ENCODE results near the gene MUC6.
"Not testable (repeated sequence)": the region's sequence is repeated elsewhere in the genome, so short reads cannot be mapped to it uniquely, and the experiment has no call there.

MUC6 gene

DNA sequence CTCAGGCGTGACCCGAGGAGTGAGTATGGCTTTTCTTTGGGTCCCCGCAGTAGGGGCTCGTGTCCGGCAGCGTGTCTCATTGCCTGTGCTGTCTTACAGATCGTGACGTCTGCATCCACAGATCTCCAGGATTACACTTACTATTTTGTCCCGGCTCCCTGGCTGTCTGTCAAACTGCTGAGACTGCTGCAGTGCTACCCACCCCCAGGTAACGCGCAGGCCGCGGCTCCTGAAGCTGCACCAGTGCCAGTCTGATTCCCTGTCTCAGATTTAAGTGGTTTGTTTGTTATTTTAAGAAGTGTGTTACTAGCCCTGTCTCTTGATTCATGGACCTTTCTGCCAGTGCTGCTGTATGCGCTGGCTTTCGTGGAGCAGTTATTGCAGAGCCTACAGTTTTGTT lies 52.0 kb downstream of the MUC6 start:
- Histone ChIP-seq H3K4me1 (ENCODE audit: control insufficient read depth, insufficient read depth, low read length) (no peaks in the 10 kb centered on the region), H3K9ac (ENCODE audit: low read length) (no peak overlapping the region), H3K27me3 (replicated peaks; ENCODE audit: control insufficient read depth, insufficient read depth, low read length) (no peaks in the 10 kb centered on the region), H3K9me3 (ENCODE audit: control insufficient read depth, low read length) (no peaks in the 10 kb centered on the region), H3K4me3 (ENCODE audit: low read length) (no peak overlapping the region), H3K36me3 (ENCODE audit: control insufficient read depth, insufficient read depth, low read length, severe bottlenecking) (peaks cover 68% of the 10 kb centered on the region)
- no peak for DNase-seq (ENCODE audit: low read depth)

DNA sequence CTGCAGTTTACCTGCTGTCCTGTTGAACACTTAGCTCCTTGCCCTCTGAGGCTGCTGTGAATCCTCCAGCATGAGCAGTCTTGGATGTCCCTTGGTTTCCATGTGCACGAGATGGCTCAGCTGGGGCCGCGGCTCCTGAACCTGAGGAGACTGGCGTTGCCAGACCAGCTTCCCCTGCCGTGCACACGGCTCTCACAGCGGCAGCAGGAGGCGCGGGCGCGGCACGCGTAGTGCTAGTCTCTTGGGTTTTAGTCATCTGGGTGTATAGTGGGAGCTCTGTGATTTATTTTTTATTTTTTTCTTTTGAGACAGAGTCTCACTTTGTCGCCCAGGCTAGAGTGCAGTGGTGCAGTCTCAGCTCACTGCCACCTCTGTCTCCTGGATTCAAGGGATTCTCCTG lies 54.8 kb downstream of the MUC6 start:
- Histone ChIP-seq H3K36me3 (ENCODE audit: control insufficient read depth, insufficient read depth, low read length, severe bottlenecking) (peaks cover 68% of the 10 kb centered on the region), H3K4me3 (ENCODE audit: low read length) (no peak overlapping the region)

DNA sequence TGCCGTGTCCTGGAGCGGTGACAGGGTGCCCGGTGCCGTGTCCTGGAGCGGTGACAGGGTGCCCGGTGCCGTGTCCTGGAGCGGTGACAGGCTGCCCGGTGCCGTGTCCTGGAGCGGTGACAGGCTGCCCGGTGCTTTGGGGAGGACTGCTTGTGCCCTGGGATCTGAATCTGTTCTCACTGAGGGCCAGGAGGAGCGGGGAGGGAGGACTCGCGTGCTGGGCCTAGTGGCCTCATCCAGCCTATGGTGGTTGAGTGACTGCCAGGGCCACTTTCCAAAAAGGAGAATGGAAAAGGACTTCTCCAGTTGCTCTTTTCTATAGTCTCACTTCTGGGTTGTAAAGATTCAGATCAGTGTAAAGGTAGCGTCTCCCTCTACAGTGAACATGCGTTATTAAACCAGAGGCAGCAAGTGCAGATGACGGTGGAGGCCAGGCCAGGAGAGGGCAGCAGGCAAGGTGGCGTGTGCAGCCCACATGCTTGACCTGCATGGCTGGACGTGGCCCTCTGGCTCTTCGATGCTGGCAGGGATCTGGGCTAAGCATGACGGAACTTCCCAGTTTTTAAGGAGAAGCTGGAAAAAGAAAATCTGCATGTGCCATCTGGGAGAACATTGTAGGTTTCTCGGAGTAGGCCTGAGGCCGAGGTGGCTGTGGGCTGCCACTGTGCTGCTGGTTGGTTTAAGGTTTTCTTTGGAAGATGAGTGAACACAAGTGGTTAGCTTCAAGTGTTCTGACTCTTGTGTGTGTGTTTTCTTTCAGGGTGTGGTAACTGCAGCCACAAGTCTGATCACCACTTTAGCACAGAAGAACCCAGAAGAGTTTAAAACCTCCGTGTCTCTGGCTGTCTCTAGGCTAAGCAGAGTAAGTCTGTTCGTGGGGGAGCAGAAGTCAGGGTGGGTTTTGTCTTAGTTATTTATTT lies 55.8 kb downstream of the MUC6 start:
- peaks cover 59% of the 10 kb centered on the region for H3K36me3 ChIP-seq (ENCODE audit: control insufficient read depth, insufficient read depth, low read length, severe bottlenecking)
- no peak overlapping the region for H3K4me3 ChIP-seq (ENCODE audit: low read length)

More for the DNA sequence above, 54.8 kb downstream of the MUC6 start:
- Histone ChIP-seq H3K9me3 (ENCODE audit: control insufficient read depth, low read length) (no peaks in the 10 kb centered on the region), H3K27me3 (replicated peaks; ENCODE audit: control insufficient read depth, insufficient read depth, low read length) (no peaks in the 10 kb centered on the region), H3K4me1 (ENCODE audit: control insufficient read depth, insufficient read depth, low read length) (no peaks in the 10 kb centered on the region), H3K9ac (ENCODE audit: low read length) (no peak overlapping the region)
- DNase-seq (ENCODE audit: low read depth): no peak

DNA sequence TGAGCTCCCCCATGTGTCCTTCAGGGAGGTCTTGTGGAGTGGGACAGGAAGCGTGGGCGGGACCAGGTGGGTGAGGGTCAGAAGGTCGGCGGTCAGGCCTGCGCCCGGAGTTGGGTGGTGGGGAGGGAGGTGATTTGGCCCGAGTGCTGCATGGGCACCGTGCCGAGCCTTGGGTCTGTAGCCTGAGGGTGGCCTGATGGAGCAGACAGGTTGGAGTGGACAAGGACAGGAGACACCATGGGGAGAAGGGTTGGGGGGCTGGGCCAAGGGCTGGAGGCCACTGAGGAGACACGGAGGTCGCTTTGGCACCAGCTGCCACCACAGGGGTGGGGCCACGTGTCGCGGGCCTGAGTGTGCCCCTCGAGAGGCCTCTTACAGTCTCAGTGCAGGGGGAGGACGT lies 57.7 kb downstream of the MUC6 start:
- Histone ChIP-seq H3K9ac (ENCODE audit: low read length) (no peak overlapping the region), H3K4me1 (ENCODE audit: control insufficient read depth, insufficient read depth, low read length) (no peaks in the 10 kb centered on the region), H3K27me3 (replicated peaks; ENCODE audit: control insufficient read depth, insufficient read depth, low read length) (no peaks in the 10 kb centered on the region), H3K9me3 (ENCODE audit: control insufficient read depth, low read length) (no peaks in the 10 kb centered on the region), H3K4me3 (ENCODE audit: low read length) (no peak overlapping the region), H3K36me3 (ENCODE audit: control insufficient read depth, insufficient read depth, low read length, severe bottlenecking) (peaks cover 53% of the 10 kb centered on the region)
- no peak for DNase-seq (ENCODE audit: low read depth)

More for the DNA sequence above, 55.8 kb downstream of the MUC6 start:
- no peak overlapping the region for H3K9ac ChIP-seq (ENCODE audit: low read length)
- no peaks in the 10 kb centered on the region for H3K9me3 ChIP-seq (ENCODE audit: control insufficient read depth, low read length)
- DNase-seq (ENCODE audit: low read depth): peak; percentile 7
- no peaks in the 10 kb centered on the region for H3K4me1 ChIP-seq (ENCODE audit: control insufficient read depth, insufficient read depth, low read length)
- H3K27me3 ChIP-seq (replicated peaks; ENCODE audit: control insufficient read depth, insufficient read depth, low read length): no peaks in the 10 kb centered on the region

DNA sequence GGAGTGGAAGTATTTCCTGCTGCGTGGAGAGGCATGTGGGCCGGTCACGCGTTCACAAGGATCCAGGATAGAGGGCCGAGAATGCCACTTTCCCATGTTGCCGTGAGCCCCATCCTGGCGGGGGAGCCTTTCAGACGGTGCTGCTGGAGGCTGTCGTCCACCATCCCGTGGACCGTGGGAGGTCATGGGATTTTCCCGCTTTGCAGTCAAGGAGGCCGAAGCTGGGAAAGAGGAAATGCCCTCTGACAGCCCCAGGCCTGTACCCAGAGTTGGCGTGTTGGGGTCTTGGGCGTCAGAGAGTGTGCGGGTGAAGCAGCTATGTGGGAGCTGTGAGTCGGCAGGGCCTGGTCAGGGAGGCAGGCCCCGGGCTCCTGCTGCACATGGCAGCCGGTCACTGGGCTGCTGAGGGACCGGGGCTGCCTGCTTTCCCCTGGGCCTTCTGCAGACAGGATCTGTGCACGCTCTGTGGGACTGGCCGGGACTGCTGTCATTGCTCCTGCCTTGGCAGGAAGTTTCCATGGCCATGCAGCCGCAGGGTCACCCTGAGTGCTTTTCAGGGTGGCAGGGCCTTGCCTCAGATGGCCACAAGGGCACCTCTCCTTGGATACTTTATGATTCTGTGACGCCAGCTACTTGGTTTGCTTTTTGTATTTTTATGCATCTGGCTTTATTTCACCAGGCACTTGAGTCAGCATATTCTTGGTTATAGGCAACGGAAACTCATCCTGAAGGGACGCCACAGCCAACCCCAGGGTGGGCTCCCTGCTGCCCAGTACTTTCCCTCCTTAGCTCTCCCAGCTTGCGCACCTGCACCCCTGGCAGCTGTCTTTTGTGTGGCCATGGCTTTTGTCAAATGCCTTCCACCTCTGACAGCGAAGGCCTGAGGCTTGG lies 58.4 kb downstream of the MUC6 start:
- no peak for DNase-seq (ENCODE audit: low read depth)
- Histone ChIP-seq H3K9me3 (ENCODE audit: control insufficient read depth, low read length) (no peaks in the 10 kb centered on the region), H3K27me3 (replicated peaks; ENCODE audit: control insufficient read depth, insufficient read depth, low read length) (no peaks in the 10 kb centered on the region), H3K4me3 (ENCODE audit: low read length) (no peak overlapping the region), H3K36me3 (ENCODE audit: control insufficient read depth, insufficient read depth, low read length, severe bottlenecking) (peaks cover 60% of the 10 kb centered on the region), H3K9ac (ENCODE audit: low read length) (no peak overlapping the region), H3K4me1 (ENCODE audit: control insufficient read depth, insufficient read depth, low read length) (no peaks in the 10 kb centered on the region)

DNA sequence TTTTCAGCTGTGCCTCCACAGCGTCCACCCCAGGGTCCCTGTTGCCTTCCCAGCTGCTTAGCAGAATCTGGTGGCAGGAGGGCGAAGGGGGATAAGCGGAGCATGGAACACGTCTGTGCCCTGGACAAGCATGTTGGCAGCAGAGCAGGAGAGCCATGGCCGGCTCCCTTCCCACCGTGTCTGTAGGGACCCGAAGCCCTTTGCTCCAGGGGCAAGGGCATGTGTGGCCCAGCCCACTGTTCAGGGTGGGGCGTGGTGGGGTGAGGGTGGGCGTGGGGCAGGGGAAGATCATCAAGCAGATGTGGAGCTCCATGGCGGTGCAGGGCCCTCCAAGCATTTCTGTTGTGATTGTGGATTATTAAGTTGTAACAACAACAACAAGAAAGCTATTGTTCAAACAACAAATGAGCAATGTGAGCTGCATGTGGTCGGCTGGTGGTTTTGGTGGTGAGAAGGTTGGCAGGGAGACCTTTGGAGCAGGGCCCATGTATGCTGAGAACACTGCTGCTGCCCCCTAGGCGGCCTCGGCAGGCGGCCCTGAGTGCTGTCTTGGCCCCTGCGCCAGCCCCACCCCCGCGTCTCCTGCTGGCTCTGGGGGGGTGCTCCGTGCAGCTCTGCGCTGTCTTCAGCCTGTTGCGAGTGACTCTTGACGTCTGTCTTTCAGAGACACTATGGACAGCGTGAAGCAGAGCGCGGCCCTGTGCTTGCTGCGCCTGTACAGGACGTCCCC lies 59.9 kb downstream of the MUC6 start:
- no peak overlapping the region for H3K9ac ChIP-seq (ENCODE audit: low read length)
- no peaks in the 10 kb centered on the region for H3K27me3 ChIP-seq (replicated peaks; ENCODE audit: control insufficient read depth, insufficient read depth, low read length)
- DNase-seq (ENCODE audit: low read depth): no peak
- peaks cover 65% of the 10 kb centered on the region for H3K36me3 ChIP-seq (ENCODE audit: control insufficient read depth, insufficient read depth, low read length, severe bottlenecking)
- no peak overlapping the region for H3K4me3 ChIP-seq (ENCODE audit: low read length)
- no peaks in the 10 kb centered on the region for H3K4me1 ChIP-seq (ENCODE audit: control insufficient read depth, insufficient read depth, low read length)
- H3K9me3 ChIP-seq (ENCODE audit: control insufficient read depth, low read length): no peaks in the 10 kb centered on the region

DNA sequence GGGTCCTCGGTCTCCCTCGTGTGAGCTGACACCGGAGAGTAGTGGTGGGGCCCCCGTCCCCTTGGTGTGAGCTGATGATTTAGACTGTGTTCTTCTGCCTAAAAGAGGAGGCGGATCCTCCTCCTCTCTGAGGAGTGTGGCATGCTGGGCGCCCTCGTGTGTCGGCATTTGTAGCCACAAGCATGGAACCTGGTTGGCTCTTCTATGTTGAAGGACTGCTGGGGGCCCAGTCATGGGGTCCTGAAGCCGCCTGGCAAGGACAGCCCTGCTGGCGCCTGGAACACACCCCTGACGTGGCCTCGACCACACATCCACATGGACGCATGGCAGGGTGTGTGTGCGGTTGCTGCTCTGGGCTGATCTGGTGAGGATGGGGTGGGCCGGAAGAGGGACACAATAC lies 60.7 kb downstream of the MUC6 start:
- no peak for DNase-seq (ENCODE audit: low read depth)
- no peak overlapping the region for H3K9ac ChIP-seq (ENCODE audit: low read length)
- peaks cover 63% of the 10 kb centered on the region for H3K36me3 ChIP-seq (ENCODE audit: control insufficient read depth, insufficient read depth, low read length, severe bottlenecking)
- no peaks in the 10 kb centered on the region for H3K9me3 ChIP-seq (ENCODE audit: control insufficient read depth, low read length)
- H3K4me3 ChIP-seq (ENCODE audit: low read length): no peak overlapping the region
- H3K27me3 ChIP-seq (replicated peaks; ENCODE audit: control insufficient read depth, insufficient read depth, low read length): no peaks in the 10 kb centered on the region
- H3K4me1 ChIP-seq (ENCODE audit: control insufficient read depth, insufficient read depth, low read length): no peaks in the 10 kb centered on the region

DNA sequence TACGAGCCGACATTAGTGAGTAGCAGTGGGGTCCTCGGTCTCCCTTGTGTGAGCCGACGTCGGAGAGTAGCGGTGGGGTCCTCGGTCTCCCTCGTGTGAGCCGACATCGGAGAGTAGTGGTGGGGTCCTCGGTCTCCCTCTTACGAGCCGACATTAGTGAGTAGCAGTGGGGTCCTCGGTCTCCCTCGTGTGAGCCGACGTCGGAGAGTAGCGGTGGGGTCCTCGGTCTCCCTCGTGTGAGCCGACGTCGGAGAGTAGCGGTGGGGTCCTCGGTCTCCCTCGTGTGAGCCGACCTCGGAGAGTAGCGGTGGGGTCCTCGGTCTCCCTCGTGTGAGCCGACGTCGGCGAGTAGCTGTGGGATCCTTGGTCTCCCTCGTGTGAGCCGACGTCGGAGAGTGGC lies 61.1 kb downstream of the MUC6 start:
- not testable (repeated sequence) for H3K4me1 ChIP-seq (ENCODE audit: control insufficient read depth, insufficient read depth, low read length); H3K9me3 ChIP-seq (ENCODE audit: control insufficient read depth, low read length); DNase-seq (ENCODE audit: low read depth); H3K9ac ChIP-seq (ENCODE audit: low read length); H3K27me3 ChIP-seq (replicated peaks; ENCODE audit: control insufficient read depth, insufficient read depth, low read length); H3K4me3 ChIP-seq (ENCODE audit: low read length)
- H3K36me3 ChIP-seq (ENCODE audit: control insufficient read depth, insufficient read depth, low read length, severe bottlenecking): peaks cover 66% of the 10 kb centered on the region

DNA sequence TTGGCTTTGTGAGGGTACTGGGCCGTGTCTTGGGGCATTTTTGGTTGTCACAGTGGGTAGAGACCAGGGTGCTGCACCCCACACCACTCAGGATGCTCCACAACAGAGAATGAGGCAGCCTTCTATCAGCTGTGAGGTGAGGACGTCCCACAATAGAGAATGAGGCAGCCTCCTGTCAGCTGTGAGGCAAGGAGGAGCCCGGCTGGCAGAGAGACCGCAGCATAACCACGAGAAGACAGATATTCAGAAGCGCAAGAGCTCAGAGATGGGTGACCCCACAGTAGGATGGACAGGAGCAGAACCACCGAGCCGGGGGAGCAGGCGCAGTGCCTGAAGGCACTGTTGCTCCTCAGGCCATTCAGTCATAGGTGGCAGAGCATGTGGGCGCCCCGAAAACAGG lies 63.3 kb downstream of the MUC6 start:
- Histone ChIP-seq H3K4me3 (ENCODE audit: low read length) (no peak overlapping the region), H3K4me1 (ENCODE audit: control insufficient read depth, insufficient read depth, low read length) (peaks cover 7% of the 10 kb centered on the region), H3K36me3 (ENCODE audit: control insufficient read depth, insufficient read depth, low read length, severe bottlenecking) (peaks cover 67% of the 10 kb centered on the region), H3K9ac (ENCODE audit: low read length) (no peak overlapping the region), H3K9me3 (ENCODE audit: control insufficient read depth, low read length) (no peaks in the 10 kb centered on the region), H3K27me3 (replicated peaks; ENCODE audit: control insufficient read depth, insufficient read depth, low read length) (no peaks in the 10 kb centered on the region)
- DNase-seq (ENCODE audit: low read depth): no peak

DNA sequence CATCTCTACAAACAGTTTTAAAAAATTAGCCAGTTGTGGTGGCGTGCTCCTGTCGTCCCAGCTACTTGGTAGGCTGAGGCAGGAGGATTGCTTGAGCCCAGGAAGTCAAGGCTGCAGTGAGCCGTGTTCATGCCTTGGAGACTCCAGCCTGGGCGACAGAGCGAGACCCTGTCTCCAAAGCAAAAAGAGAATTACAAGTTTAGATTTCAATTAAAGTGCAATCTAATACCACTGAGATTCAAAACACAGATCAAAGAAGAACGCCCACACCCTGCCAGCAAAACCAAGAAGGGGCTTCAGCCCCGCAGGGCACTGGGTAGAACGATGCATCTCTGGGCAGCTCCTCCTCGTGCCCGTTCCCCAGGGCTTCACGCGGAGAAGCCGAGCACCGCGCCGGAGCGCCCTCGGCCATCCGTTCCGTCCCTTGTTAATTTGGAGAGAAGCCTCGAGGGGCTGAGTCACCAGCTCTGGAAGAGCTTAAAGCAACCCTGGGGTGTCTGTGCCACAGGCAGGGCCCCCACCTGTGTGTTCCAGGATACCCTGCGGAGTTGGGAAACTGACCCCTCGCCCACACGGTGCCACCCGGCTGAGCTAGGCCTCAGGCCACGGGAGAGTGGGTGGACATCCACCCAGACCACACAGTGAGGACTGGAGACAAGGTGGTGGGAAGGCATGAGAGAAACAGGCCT lies 63.9 kb downstream of the MUC6 start:
- peaks cover 61% of the 10 kb centered on the region for H3K36me3 ChIP-seq (ENCODE audit: control insufficient read depth, insufficient read depth, low read length, severe bottlenecking)
- H3K4me1 ChIP-seq (ENCODE audit: control insufficient read depth, insufficient read depth, low read length): peaks cover 10% of the 10 kb centered on the region
- no peak overlapping the region for H3K4me3 ChIP-seq (ENCODE audit: low read length)
- DNase-seq (ENCODE audit: low read depth): no peak
- H3K9me3 ChIP-seq (ENCODE audit: control insufficient read depth, low read length): no peaks in the 10 kb centered on the region
- no peaks in the 10 kb centered on the region for H3K27me3 ChIP-seq (replicated peaks; ENCODE audit: control insufficient read depth, insufficient read depth, low read length)
- H3K9ac ChIP-seq (ENCODE audit: low read length): no peak overlapping the region

Data from adipocyte (in vitro differentiated cells).